ENCODE results near the gene UGT1A5.

GRCh38 chr2:233747283-233747544, 34.5 kb downstream of the UGT1A5 start:
- TF ChIP-seq POLR2AphosphoS5 (IDR thresholded peaks at IDR 0.05; ENCODE audit: borderline replicate concordance, low read depth, low read length) (no peak), EZH2 (IDR thresholded peaks at IDR 0.05) (no peak)

All from SK-N-MC (cell line).